Liver (tissue), 9 donors: ENCODE results near the gene UXS1. TPM values are rescaled to one million over a fixed set of nuclear protein-coding genes. Genes with fewer than 3 reads are reported as not detected.

Source experiments
- DNase-seq: peaks from one replicate; pipeline ENCODE4 v3.0.0-alpha.2; 2017; ENCODE audit warnings: low spot score
- H3K27ac ChIP-seq, 2 donors: one replicate each; pipeline ENCODE4 v1.7.0; 2013; ENCODE audit warnings: inconsistent platforms in 2 of 2, low read length in 2 of 2, control low read depth in 1 of 2, low read depth in 1 of 2, mild to moderate bottlenecking in 1 of 2
- H3K27me3 ChIP-seq, 4 donors: one replicate each; pipeline versions ENCODE4 v1.6.1 to v1.7.0; 2013; ENCODE audit warnings: low read length in 3 of 4, inconsistent platforms in 1 of 4, mild to moderate bottlenecking in 1 of 4, moderate library complexity in 1 of 4; ENCODE audit not compliant: control insufficient read depth in 4 of 4, insufficient read depth in 4 of 4
- H3K36me3 ChIP-seq, 4 donors: one replicate each; pipeline versions ENCODE4 v1.6.1 to v1.7.0; 2013; ENCODE audit warnings: low read length in 3 of 4, mild to moderate bottlenecking in 3 of 4, low read depth in 1 of 4, moderate library complexity in 1 of 4; ENCODE audit not compliant: control insufficient read depth in 4 of 4, insufficient read depth in 3 of 4
- H3K4me1 ChIP-seq, 4 donors: one replicate each; pipeline versions ENCODE4 v1.6.1 to v1.7.0; 2013; ENCODE audit warnings: low read length in 3 of 4, mild to moderate bottlenecking in 3 of 4, moderate library complexity in 1 of 4; ENCODE audit not compliant: control insufficient read depth in 4 of 4, insufficient read depth in 4 of 4
- H3K4me3 ChIP-seq, 3 donors: one replicate each; pipeline versions ENCODE4 v1.6.1 to v1.7.0; 2013; ENCODE audit warnings: low read length in 3 of 3, control low read depth in 1 of 3, low read depth in 1 of 3, mild to moderate bottlenecking in 1 of 3
- H3K9ac ChIP-seq, 2 donors: one replicate each; pipeline ENCODE4 v1.7.0; 2013; ENCODE audit warnings: low read length in 2 of 2, mild to moderate bottlenecking in 2 of 2, moderate library complexity in 2 of 2, control low read depth in 1 of 2, low read depth in 1 of 2
- H3K9me3 ChIP-seq, 4 donors: one replicate each; pipeline versions ENCODE4 v1.6.1 to v1.7.0; 2013; ENCODE audit warnings: low read length in 3 of 4; ENCODE audit not compliant: control insufficient read depth in 4 of 4
- ATF3 ChIP-seq: IDR thresholded peaks from 2 replicates; pipeline ENCODE4 v1.6.1; 2016; ENCODE audit warnings: antibody characterized with exemption
- CTCF ChIP-seq: fragments of 150-350 bp; IDR thresholded peaks from 2 replicates; pipeline ENCODE4 v1.5.1; 2017; ENCODE audit warnings: improper control_type of control experiment, low read depth, low read length; ENCODE audit not compliant: missing input control
- EGR1 ChIP-seq, 2 donors: IDR thresholded peaks; 2 replicates each; pipeline ENCODE4 v1.6.1; 2016 to 2018; ENCODE audit warnings: antibody characterized with exemption in 2 of 2, low read depth in 2 of 2
- FOXA2 ChIP-seq: IDR thresholded peaks from 2 replicates; pipeline ENCODE4 v1.6.1; 2016; ENCODE audit warnings: antibody characterized with exemption
- GABPA ChIP-seq, 2 donors: IDR thresholded peaks in 1 of 2; conservative IDR thresholded peaks in 1 of 2; 2 replicates each; pipeline ENCODE4 v1.6.1; 2016; ENCODE audit warnings: antibody characterized with exemption in 2 of 2, mild to moderate bottlenecking in 1 of 2, moderate library complexity in 1 of 2
- HNF4A ChIP-seq, 2 donors: conservative IDR thresholded peaks; 2 replicates each; pipeline ENCODE4 v1.6.1; 2016; ENCODE audit warnings: antibody characterized with exemption in 2 of 2, mild to moderate bottlenecking in 2 of 2
- HNF4G ChIP-seq: IDR thresholded peaks from 2 replicates; pipeline ENCODE4 v1.6.1; 2016; ENCODE audit warnings: antibody characterized with exemption
- MAX ChIP-seq: IDR thresholded peaks from 2 replicates; pipeline ENCODE4 v1.6.1; 2016; ENCODE audit warnings: antibody characterized with exemption
- RAD21 ChIP-seq, 2 donors: IDR thresholded peaks; 2 replicates each; pipeline ENCODE4 v1.6.1; 2016; ENCODE audit warnings: antibody characterized with exemption in 2 of 2, mild to moderate bottlenecking in 2 of 2
- REST ChIP-seq: IDR thresholded peaks from 2 replicates; pipeline ENCODE4 v1.6.1; 2016; ENCODE audit warnings: antibody characterized with exemption, mild to moderate bottlenecking
- RXRA ChIP-seq, 2 donors: IDR thresholded peaks; 2 replicates each; pipeline ENCODE4 v1.6.1; 2017 to 2018; ENCODE audit warnings: antibody characterized with exemption in 2 of 2, mild to moderate bottlenecking in 1 of 2
- SP1 ChIP-seq: IDR thresholded peaks from 2 replicates; pipeline ENCODE4 v1.6.1; 2018; ENCODE audit warnings: antibody characterized with exemption, mild to moderate bottlenecking
- TAF1 ChIP-seq: conservative IDR thresholded peaks from 2 replicates; pipeline ENCODE4 v1.6.1; 2016; ENCODE audit warnings: antibody characterized with exemption, mild to moderate bottlenecking
- YY1 ChIP-seq: IDR thresholded peaks from 2 replicates; pipeline ENCODE4 v1.6.1; 2016; ENCODE audit warnings: antibody characterized with exemption, mild to moderate bottlenecking
- ZBTB33 ChIP-seq: IDR thresholded peaks from 2 replicates; pipeline ENCODE4 v1.6.1; 2016; ENCODE audit warnings: antibody characterized with exemption
- WGBS: extraction: QIAGEN DNeasy Blood & Tissue Kit; methylation state at CpG from one replicate; pipeline ENCODE4 v1.1.7; 2013; 5-methylcytosine and 5-hydroxymethylcytosine counted together
- polyA plus RNA-seq, 2 donors: library from polyadenylated mRNA; stranded (reverse) in 1 of 2; unstranded in 1 of 2; fragments of 200-250 nt in 1 of 2; fragments of >200 nt in 1 of 2; fragmentation: Nextera tagmentation in 1 of 2; extraction: Ambion mirVana in 1 of 2; gene quantifications; one replicate each; pipeline versions ENCODE4 v1.2.1 to v1.2.3, GENCODE V29; 2013 to 2015
- total RNA-seq, 2 donors: library from RNA; depleted of rRNA; stranded (reverse); fragments of >200 nt; gene quantifications; one replicate each; pipeline ENCODE4 v1.2.3, GENCODE V29; 2014
- donor health status: healthy.
- donor health status: healthy.
- donor health status: healthy.
- donor health status: healthy.
- donor health status: healthy.

Gene UXS1
- total and polyA plus RNA-seq, 4 donors, result 8.8 to 19.9 (median 10.0) TPM

- Histone ChIP-seq H3K9me3 (no peaks in the 10 kb centered on the region), H3K27ac (peak overlapping the region; percentile 63 to 66), H3K4me1 (peaks cover 0 to 13% (median 9%) of the 10 kb centered on the region in 4 donors), H3K27me3 (no peaks in the 10 kb centered on the region), H3K36me3 (no peaks in the 10 kb centered on the region), H3K4me3 (peak overlapping the region; percentile 69 to 91 (median 71)), H3K9ac (peak overlapping the region; percentile 53 to 59)
- 4% methylated on average over 30 of the region's 30 CpGs for WGBS
- peak; percentile 58 for DNase-seq
- TF ChIP-seq FOXA2 (no peak), REST (no peak), HNF4A (conservative IDR thresholded peaks at IDR 0.05) (no peak), GABPA (IDR thresholded peaks at IDR 0.05 in 1 of 2, conservative IDR thresholded peaks at IDR 0.05 in 1 of 2) (no peak), MAX (no peak), HNF4G (no peak), RXRA (IDR thresholded peaks at IDR 0.05) (no peak), ATF3 (no peak), TAF1 (no peak), ZBTB33 (no peak)
Observed at GRCh38 chr2:106192752-106193689, 1.1 kb downstream of the UXS1 start.

GRCh38 chr2:106191511-106192016, 2.5 kb downstream of the UXS1 start:
- Histone ChIP-seq H3K9ac (no peak overlapping the region), H3K4me3 (no peak overlapping the region), H3K27me3 (no peaks in the 10 kb centered on the region), H3K4me1 (peaks cover 0 to 13% (median 9%) of the 10 kb centered on the region in 4 donors), H3K27ac (no peak overlapping the region), H3K36me3 (no peaks in the 10 kb centered on the region), H3K9me3 (no peaks in the 10 kb centered on the region)
- 93% methylated on average over 5 of the region's 5 CpGs for WGBS
- TF ChIP-seq SP1 (no peak), ZBTB33 (no peak), CTCF (no peak), HNF4A (conservative IDR thresholded peaks at IDR 0.05) (no peak), YY1 (no peak), ATF3 (no peak), RAD21 (IDR thresholded peaks at IDR 0.05) (no peak), EGR1 (IDR thresholded peaks at IDR 0.05; ENCODE audit: low read depth in 2 of 2) (no peak)
- DNase-seq, result no peak
